GM12891 (cell line): ENCODE data around the gene XXYLT1.

Experiments
- PAX5 ChIP-seq: IDR thresholded peaks from 2 replicates; pipeline ENCODE4 v1.6.1; 2011; ENCODE audit warnings: low read length, moderate library complexity, mild to moderate bottlenecking; ENCODE audit not compliant: insufficient read depth, severe bottlenecking
- POLR2A ChIP-seq: IDR thresholded peaks from 2 replicates; pipeline ENCODE4 v1.6.1; 2011; ENCODE audit warnings: low read depth, low read length, control low read depth
- POLR2AphosphoS5 ChIP-seq: IDR thresholded peaks from 2 replicates; pipeline ENCODE4 v1.6.1; 2011; ENCODE audit warnings: low read depth, low read length, control low read depth
- POU2F2 ChIP-seq: IDR thresholded peaks from 2 replicates; pipeline ENCODE4 v1.6.1; 2011; ENCODE audit warnings: low read depth, mild to moderate bottlenecking, control low read depth, low read length, moderate library complexity
- SPI1 ChIP-seq: IDR thresholded peaks from 2 replicates; pipeline ENCODE4 v1.6.1; 2011; ENCODE audit warnings: low read depth, low read length, control low read depth
- TAF1 ChIP-seq: IDR thresholded peaks from 2 replicates; pipeline ENCODE4 v1.6.1; 2011; ENCODE audit warnings: low read depth, low read length, control low read depth

DNA sequence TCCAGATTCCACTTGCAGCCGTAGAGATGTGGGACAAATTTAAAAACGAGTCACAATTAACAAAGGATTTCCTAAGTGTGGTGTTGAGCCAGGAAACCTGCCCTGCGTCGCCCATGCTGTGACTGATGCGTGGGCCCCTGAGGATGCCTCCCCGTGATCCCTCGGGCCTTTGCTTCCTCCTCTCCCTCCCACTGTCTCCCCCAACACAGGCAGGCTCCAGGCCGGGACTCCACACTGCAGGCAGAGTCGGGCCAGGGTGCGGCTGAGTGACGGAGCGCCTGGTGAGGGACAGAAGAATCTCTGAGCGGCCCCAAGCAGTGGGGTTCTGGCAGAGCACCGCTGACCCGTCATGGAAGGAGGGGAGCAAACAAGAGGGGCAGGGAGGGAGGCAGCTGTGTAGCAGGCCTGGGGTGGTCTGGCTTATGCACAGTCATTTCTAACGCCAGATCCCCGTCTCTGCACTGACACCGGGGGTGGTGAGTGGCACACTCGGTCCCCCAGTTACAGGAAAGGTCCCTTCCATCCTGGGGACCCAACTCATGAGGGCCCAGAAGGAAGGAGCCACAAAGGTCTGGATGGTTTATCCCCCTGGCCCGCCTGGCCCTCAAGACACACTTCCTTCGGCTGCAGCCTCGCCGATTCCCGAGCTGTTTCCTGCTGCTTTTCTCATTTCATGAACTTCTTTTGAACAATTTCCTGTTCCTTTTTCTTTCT lies 91.0 kb downstream of the XXYLT1 start:
- TF ChIP-seq POLR2AphosphoS5 = no peak
- no peak for TF ChIP-seq POLR2A
- TF ChIP-seq TAF1 = no peak
- no peak for TF ChIP-seq SPI1
- no peak for TF ChIP-seq PAX5
- TF ChIP-seq POU2F2 = no peak
